RPMI8226 (cell line): ENCODE results near the gene PPARA.
"Not testable (repeated sequence)": the region's sequence is repeated elsewhere in the genome, so short reads cannot be mapped to it uniquely, and the experiment has no call there.

Experiments
- DNase-seq: peaks from one replicate; pipeline ENCODE4 v3.0.0-alpha.2; 2015

PPARA gene

GRCh38 chr22:46128606-46129005, 21.7 kb upstream of the PPARA start:
- no peak for DNase-seq

- no peak for DNase-seq
Measured at GRCh38 chr22:46129390-46130041, 20.8 kb upstream of the PPARA start.

GRCh38 chr22:46131151-46131587, 19.2 kb upstream of the PPARA start:
- no peak for DNase-seq

GRCh38 chr22:46132193-46132829, 18.0 kb upstream of the PPARA start:
- not testable (repeated sequence) for DNase-seq

- no peak for DNase-seq
Measured at GRCh38 chr22:46132830-46133587, 17.3 kb upstream of the PPARA start.

- no peak for DNase-seq
Measured at GRCh38 chr22:46133588-46133855, 16.8 kb upstream of the PPARA start.

- no peak for DNase-seq
Measured at GRCh38 chr22:46134111-46134705, 16.1 kb upstream of the PPARA start.

- no peak for DNase-seq
Measured at GRCh38 chr22:46135611-46136485, 14.5 kb upstream of the PPARA start.

- no peak for DNase-seq
Measured at GRCh38 chr22:46136486-46137217, 13.7 kb upstream of the PPARA start.

- DNase-seq, result no peak
Measured at GRCh38 chr22:46137218-46137766, 13.0 kb upstream of the PPARA start.

GRCh38 chr22:46138058-46138797, 12.1 kb upstream of the PPARA start:
- no peak for DNase-seq

GRCh38 chr22:46139417-46139816, 10.9 kb upstream of the PPARA start:
- DNase-seq, result not testable (repeated sequence)

GRCh38 chr22:46139895-46140350, 10.4 kb upstream of the PPARA start:
- no peak for DNase-seq

- no peak for DNase-seq
Measured at GRCh38 chr22:46140989-46141928, 9.1 kb upstream of the PPARA start.

GRCh38 chr22:46142548-46143490, 7.5 kb upstream of the PPARA start:
- DNase-seq, result no peak

- DNase-seq, result no peak
Measured at GRCh38 chr22:46143491-46144147, 6.7 kb upstream of the PPARA start.

GRCh38 chr22:46145361-46145851, 4.9 kb upstream of the PPARA start:
- no peak for DNase-seq

GRCh38 chr22:46145896-46146295, 4.4 kb upstream of the PPARA start:
- DNase-seq, result no peak
